IPS-NIHi11 (cell line): Measurements from ENCODE around the gene ACSL4.

ENCODE experiments used
- DNase-seq: peaks from one replicate; pipeline ENCODE4 v3.0.0; 2012; ENCODE audit warnings: mixed read lengths, low spot score

ACSL4 gene

DNA sequence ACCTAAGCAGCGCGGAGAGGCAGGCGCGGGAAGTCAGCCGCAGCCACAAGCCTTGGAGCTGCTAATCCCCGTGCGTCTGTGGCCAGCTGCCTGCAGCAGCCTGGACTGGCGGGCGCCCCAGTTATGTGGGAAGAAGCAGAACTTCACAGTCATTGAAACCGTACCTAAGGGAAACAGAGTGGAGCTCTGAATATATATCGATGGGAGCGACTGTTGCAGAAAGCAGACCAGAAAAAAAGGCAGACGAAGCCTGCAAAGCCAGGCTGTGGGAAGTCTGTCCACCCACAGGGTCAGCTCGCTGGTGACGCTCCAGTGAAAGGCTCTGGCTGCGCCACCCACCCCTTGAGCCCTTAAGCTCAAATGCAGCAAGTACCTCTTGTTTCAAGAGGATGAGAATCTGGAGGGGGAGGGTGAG lies 132.8 kb downstream of the ACSL4 start:
- DNase-seq: peak; percentile 8

DNA sequence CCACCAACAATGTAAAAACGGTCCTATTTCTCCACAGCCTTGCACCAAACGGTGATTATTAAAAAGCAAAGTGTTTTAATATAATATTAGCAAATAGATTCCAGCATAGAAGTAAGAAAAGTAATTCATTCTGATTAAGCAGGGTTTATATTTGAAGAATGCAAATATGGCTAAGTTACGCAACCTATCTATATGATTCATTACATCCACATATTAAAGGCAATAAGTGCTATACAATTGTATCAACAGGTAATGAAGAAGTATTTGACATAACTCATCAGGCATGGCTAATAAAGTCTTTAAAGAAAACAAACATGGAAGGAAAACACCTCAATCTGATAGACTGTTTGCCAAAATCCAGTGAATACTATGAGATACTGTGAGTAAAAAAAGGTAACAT lies 137.0 kb downstream of the ACSL4 start:
- DNase-seq: no peak
